Activated naive CD8-positive, alpha-beta T cell treated with anti-CD3 and anti-CD28 coated beads, Interleukin-2, amount 50 U/mL, for 24 hours (primary cell): Measurements from ENCODE around the gene AMPH.

Experiments used
- ATAC-seq: fragments of 150-1000 bp; cut with Tn5 transposase; one replicate; pipeline ENCODE4 v1.10.0; 2021
- DNase-seq: peaks from one replicate; pipeline ENCODE4 v3.0.0; 2021
- H3K27ac Mint-ChIP-seq: one replicate; pipeline ENCODE4 v1.8.0; 2021; ENCODE audit warnings: mild to moderate bottlenecking, mixed read lengths
- H3K27me3 Mint-ChIP-seq: one replicate; pipeline ENCODE4 v1.8.0; 2021; ENCODE audit warnings: mixed read lengths
- H3K36me3 Mint-ChIP-seq: one replicate; pipeline ENCODE4 v1.8.0; 2021; ENCODE audit warnings: low read depth, mixed read lengths
- H3K4me1 Mint-ChIP-seq: one replicate; pipeline ENCODE4 v1.8.0; 2021; ENCODE audit warnings: mixed read lengths
- H3K4me3 Mint-ChIP-seq: one replicate; pipeline ENCODE4 v1.8.0; 2021; ENCODE audit warnings: mild to moderate bottlenecking, moderate library complexity, mixed read lengths
- H3K9me3 Mint-ChIP-seq: one replicate; pipeline ENCODE4 v1.8.0; 2021; ENCODE audit warnings: mixed read lengths

The AMPH gene

DNA sequence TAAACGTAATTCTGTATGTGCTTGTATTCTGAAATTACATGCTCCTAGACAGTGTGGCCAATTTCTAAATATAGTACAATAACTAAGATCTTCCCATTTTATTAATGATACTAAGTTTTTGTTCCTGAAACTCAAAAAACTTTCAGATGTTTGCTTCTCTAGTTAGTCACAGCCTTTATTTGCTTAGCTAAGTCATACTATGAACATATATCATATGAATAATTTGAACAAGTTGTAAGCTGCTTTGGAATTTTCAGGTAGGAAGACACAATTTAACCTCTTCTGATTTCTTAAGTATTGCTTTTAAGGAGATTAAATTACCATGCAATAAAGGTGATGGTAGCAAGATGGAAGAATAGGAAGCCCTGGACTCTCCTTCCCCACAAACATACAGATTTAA is 148.7 kb downstream of the AMPH start:
- H3K9me3 Mint-ChIP-seq: peaks cover 21% of the 10 kb centered on the region
- H3K4me3 Mint-ChIP-seq: no peak overlapping the region
- no peak overlapping the region for H3K27ac Mint-ChIP-seq
- ATAC-seq (no peak), DNase-seq (no peak)
- peaks cover 5% of the 10 kb centered on the region for H3K36me3 Mint-ChIP-seq
- H3K4me1 Mint-ChIP-seq: no peaks in the 10 kb centered on the region
- H3K27me3 Mint-ChIP-seq: peaks cover 12% of the 10 kb centered on the region

DNA sequence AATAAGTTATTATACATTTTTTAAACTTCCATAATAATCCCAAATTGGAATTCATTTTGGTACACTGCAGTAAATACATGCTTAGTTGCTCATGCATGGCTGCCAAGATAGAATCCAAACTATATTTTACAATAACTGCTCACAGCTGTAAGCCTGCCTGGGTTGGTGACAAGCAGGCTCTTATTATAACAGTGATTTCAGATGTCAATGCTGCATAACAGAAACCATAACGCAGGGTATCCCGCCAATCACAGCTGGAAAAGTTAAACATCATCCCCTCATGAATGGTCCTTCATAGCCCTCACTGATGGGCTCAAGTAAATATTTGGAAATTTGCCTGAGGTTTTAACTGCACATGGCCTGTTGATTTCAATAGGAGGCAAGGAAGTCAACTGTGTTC is 149.8 kb downstream of the AMPH start:
- ATAC-seq (no peak), DNase-seq (no peak)
- peaks cover 5% of the 10 kb centered on the region for H3K36me3 Mint-ChIP-seq
- H3K4me3 Mint-ChIP-seq: no peak overlapping the region
- peaks cover 12% of the 10 kb centered on the region for H3K27me3 Mint-ChIP-seq
- no peaks in the 10 kb centered on the region for H3K4me1 Mint-ChIP-seq
- no peak overlapping the region for H3K27ac Mint-ChIP-seq
- H3K9me3 Mint-ChIP-seq: peaks cover 22% of the 10 kb centered on the region

DNA sequence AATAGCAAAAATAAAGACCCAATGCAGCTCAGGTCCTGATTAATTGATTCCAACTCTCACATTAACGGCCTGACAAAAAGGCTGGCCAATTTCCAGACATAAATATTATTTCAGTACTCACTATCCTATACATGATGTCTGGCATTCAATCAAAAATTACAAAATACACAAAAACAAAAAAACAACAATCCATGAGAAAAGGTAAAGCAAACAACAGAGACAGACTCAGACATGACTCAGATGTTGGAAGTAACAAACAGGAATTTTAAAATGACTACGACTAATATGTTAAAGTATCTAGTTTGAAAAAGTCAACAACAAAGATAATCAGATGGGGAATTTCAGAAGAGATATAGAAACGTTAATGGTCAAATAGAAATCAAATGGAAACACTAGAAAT is 152.8 kb downstream of the AMPH start:
- no peak for ATAC-seq
- no peaks in the 10 kb centered on the region for H3K36me3 Mint-ChIP-seq
- H3K27ac Mint-ChIP-seq: no peak overlapping the region
- H3K4me3 Mint-ChIP-seq: no peak overlapping the region
- no peaks in the 10 kb centered on the region for H3K4me1 Mint-ChIP-seq
- DNase-seq: no peak
- peaks cover 3% of the 10 kb centered on the region for H3K27me3 Mint-ChIP-seq
- peaks cover 12% of the 10 kb centered on the region for H3K9me3 Mint-ChIP-seq

DNA sequence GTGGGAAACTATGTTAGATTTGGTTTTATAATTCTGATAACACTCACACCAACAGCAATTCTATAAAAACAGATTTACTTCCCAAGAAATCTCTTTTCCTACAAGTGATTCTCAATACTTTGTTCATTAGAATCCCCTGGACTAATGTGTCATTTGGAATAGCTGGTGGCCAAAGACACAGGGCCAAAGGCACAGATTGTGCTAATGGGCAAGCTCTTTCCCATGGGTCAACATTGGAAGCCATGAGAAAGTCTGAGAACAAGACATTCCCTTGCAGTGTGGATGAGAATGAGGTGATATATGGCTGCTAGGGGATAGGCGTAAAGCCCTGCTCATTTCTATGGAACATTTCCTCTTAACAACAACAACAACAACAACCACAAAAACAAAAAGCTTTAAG is 153.8 kb downstream of the AMPH start:
- peaks cover 3% of the 10 kb centered on the region for H3K27me3 Mint-ChIP-seq
- H3K4me3 Mint-ChIP-seq: no peak overlapping the region
- peaks cover 12% of the 10 kb centered on the region for H3K9me3 Mint-ChIP-seq
- H3K4me1 Mint-ChIP-seq: no peaks in the 10 kb centered on the region
- no peaks in the 10 kb centered on the region for H3K36me3 Mint-ChIP-seq
- DNase-seq (no peak), ATAC-seq (no peak)
- H3K27ac Mint-ChIP-seq: no peak overlapping the region

DNA sequence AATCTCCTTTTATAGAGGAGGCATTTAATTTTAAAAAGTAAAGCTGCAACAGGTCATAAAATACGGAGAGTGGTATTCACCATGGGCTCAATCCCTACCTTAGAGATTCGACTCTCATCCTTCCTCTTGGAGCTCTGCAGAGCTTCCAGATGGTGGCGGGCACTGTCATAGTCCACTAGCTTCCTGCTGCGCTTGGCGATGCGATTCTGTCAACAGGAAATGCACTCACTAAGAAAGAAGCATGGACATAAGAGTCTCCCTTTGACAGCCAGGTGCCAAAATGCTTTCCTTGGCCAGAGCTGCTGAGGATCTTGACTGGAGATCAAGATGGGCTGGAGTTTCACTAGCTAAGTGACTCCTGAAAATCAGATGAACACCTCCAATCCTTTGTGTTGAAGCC is 154.4 kb downstream of the AMPH start:
- Mint-ChIP-seq H3K9me3 (peaks cover 12% of the 10 kb centered on the region), H3K4me3 (no peak overlapping the region), H3K27me3 (peaks cover 3% of the 10 kb centered on the region), H3K27ac (no peak overlapping the region), H3K36me3 (no peaks in the 10 kb centered on the region), H3K4me1 (no peaks in the 10 kb centered on the region)
- no peak for ATAC-seq
- DNase-seq: no peak

DNA sequence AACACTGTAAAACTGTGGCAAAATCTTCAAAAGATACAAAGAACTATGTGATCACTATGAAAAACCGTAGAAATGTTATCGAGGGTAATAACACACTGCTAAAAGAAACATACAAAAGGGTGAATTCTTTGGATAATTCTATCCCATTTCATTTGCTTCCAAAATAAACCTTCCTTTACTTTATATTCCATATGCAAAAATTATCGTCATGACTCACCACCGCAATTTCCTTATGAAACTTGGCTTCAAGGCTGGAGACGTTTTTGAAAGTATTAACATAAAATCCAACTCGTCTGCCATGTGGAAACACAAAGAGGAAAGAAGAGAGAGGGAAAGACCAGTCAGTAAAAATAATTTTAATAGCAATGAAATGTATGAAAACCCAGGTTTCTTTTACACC is 165.2 kb downstream of the AMPH start:
- Mint-ChIP-seq H3K4me1 (peaks cover 20% of the 10 kb centered on the region), H3K9me3 (no peaks in the 10 kb centered on the region), H3K36me3 (no peaks in the 10 kb centered on the region), H3K27me3 (no peaks in the 10 kb centered on the region), H3K27ac (no peak overlapping the region), H3K4me3 (no peak overlapping the region)
- DNase-seq: no peak
- no peak for ATAC-seq

DNA sequence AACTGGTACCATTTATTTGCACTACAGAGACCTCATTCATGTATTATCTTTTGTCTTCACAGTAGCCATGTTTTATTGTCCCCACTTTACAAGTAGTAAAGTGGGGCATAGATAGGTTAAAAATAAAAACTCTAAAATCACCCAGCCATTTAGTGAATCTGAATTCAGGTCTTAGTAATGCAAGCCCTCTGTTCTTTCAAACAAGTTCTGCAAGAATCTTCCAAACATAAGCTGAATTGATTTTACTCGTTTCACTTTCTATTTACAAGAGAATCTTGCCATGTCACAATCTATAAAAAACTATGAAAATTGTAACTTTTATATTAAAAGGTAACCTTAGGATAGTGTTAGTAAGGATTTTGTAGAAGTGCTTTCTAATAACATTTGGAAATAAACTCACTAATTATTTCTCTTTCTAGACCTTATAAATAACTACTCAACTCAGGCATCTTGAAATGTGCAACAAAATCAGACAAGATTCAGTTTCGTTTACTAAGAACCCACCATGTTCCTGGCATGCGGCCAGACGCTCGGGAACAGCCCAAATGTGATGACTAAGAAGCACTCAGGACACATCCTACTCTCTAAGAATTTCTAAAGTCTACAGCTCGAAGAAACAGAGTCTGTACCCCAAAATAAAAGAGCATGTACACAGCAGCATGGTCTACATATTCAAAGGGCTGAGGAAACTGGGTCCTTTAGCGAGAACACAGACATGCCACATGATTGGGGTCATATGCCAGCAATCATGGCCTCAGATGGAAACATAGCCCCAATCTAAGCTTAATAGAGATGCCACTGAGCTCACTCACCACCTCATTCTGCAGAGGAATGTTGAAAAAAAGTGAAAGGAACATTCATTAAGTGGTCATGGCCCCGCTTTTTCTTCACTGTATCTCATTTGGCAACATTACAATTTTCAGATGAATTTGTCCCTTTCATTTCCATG is 167.6 kb downstream of the AMPH start:
- Mint-ChIP-seq H3K4me3 (peak overlapping the region; percentile 63), H3K9me3 (no peaks in the 10 kb centered on the region), H3K4me1 (peaks cover 20% of the 10 kb centered on the region), H3K27me3 (no peaks in the 10 kb centered on the region), H3K27ac (peak overlapping the region; percentile 71), H3K36me3 (no peaks in the 10 kb centered on the region)
- DNase-seq: peak; percentile 83
- peak; percentile 84 for ATAC-seq

DNA sequence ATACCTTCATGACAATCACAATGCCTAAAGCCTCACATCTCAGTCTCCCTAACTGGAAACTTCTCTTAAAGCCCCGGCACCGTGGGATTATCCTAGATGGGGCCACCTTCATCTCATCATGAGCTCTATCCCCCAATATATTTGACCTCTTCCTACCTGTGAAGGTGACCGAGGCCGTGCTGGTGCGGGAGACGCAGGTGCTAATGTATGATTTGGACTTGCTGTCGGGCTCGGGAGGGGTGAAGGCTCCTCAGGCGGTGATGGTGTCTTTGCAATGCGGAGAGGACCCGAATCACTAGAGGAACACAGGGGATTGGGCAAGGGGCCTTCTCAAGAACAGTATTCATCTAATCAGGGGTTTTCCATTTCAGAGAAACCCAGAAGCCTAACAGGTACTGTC is 168.4 kb downstream of the AMPH start:
- H3K36me3 Mint-ChIP-seq: no peaks in the 10 kb centered on the region
- DNase-seq: no peak
- peak overlapping the region; percentile 63 for H3K4me3 Mint-ChIP-seq
- H3K9me3 Mint-ChIP-seq: peaks cover 4% of the 10 kb centered on the region
- ATAC-seq: no peak
- no peaks in the 10 kb centered on the region for H3K27me3 Mint-ChIP-seq
- H3K4me1 Mint-ChIP-seq: peaks cover 20% of the 10 kb centered on the region
- no peak overlapping the region for H3K27ac Mint-ChIP-seq

DNA sequence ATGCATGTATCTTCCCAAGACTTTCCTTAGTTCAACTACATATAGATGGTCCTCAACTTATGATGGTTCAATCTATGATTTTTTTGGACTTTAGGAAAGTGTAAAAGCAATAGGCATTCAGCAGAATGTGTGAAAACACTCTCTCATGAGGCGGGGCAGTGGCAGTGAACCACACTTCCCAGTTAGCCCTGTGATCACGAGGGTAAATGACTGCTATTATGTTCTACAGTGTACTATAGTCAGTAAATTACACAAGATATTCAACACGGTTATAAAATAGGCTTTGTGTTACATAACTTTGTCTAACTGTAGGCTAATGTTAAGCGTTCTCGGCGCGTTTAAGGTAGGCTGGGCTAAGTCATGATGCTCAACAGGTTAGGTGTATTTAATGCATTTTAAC is 169.3 kb downstream of the AMPH start:
- peaks cover 1% of the 10 kb centered on the region for H3K27me3 Mint-ChIP-seq
- H3K4me1 Mint-ChIP-seq: peaks cover 20% of the 10 kb centered on the region
- DNase-seq (no peak), ATAC-seq (no peak)
- H3K9me3 Mint-ChIP-seq: peaks cover 10% of the 10 kb centered on the region
- no peak overlapping the region for H3K27ac Mint-ChIP-seq
- no peak overlapping the region for H3K4me3 Mint-ChIP-seq
- no peaks in the 10 kb centered on the region for H3K36me3 Mint-ChIP-seq

DNA sequence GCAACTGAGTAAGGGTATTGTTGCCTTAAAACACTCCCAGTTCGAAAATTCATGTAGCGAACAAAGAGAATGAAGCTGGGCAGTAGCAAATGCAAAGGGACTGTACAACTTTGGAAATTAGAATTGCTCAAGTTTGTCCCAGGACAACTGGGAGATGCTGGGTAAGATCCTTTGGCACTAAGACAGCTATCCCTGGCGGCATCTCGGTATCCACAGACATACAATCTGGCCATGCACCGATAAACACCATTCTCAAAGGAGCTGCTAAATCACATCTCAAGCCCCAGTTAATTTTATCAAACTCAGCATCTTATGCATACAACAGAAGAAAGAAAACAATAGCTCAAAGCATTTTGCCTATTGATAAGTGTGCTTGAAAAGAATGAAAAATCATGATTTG is 177.3 kb downstream of the AMPH start:
- Mint-ChIP-seq H3K36me3 (no peaks in the 10 kb centered on the region), H3K27me3 (peaks cover 2% of the 10 kb centered on the region), H3K4me3 (no peak overlapping the region), H3K27ac (no peak overlapping the region), H3K9me3 (peaks cover 12% of the 10 kb centered on the region), H3K4me1 (no peaks in the 10 kb centered on the region)
- ATAC-seq (no peak), DNase-seq (no peak)

DNA sequence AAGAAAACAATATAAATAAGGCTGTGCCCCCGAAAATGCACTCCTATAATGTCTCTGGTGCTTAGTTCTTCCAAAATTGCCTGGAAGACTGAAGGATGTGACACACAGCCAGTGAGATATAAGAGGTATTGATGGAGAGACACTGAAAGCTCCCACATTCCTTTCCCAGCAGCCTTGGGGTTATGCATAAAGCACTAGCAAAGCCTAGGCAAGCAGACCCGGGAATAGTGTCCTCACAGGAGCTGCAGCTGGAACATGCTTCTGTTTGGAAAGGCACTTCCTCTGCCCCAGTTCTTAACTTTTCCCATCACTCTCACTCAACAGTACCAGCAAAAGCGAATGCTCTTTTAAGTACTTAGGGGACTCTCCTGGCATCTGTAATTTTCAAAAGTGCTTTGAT is 178.0 kb downstream of the AMPH start:
- Mint-ChIP-seq H3K4me1 (peaks cover 4% of the 10 kb centered on the region), H3K27me3 (peaks cover 2% of the 10 kb centered on the region), H3K9me3 (peaks cover 10% of the 10 kb centered on the region), H3K36me3 (no peaks in the 10 kb centered on the region), H3K27ac (no peak overlapping the region), H3K4me3 (no peak overlapping the region)
- ATAC-seq (no peak), DNase-seq (no peak)

DNA sequence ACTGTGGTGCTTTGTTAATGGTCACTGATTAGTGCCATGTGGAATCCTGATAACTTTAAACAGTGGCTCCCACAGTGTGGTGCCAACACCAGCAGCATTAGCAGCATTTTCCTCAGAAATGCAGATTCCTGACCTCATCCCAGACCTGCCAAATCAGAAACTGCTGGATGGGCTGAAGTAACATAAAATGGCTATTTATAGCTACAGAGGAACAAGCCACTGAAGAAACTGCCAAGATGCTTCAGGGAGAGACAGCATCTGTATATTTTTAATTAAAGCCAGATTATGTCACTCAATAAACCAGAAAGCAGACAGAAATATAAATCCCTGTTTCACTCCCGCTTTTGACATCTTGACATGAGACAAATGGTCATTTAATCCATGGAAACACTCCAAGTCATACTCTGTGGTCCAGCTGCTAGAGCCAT is 178.5 kb downstream of the AMPH start:
- no peak overlapping the region for H3K27ac Mint-ChIP-seq
- H3K27me3 Mint-ChIP-seq: peaks cover 2% of the 10 kb centered on the region
- no peak for DNase-seq
- H3K36me3 Mint-ChIP-seq: no peaks in the 10 kb centered on the region
- H3K4me1 Mint-ChIP-seq: peaks cover 4% of the 10 kb centered on the region
- no peak overlapping the region for H3K4me3 Mint-ChIP-seq
- H3K9me3 Mint-ChIP-seq: peaks cover 8% of the 10 kb centered on the region
- ATAC-seq: no peak

DNA sequence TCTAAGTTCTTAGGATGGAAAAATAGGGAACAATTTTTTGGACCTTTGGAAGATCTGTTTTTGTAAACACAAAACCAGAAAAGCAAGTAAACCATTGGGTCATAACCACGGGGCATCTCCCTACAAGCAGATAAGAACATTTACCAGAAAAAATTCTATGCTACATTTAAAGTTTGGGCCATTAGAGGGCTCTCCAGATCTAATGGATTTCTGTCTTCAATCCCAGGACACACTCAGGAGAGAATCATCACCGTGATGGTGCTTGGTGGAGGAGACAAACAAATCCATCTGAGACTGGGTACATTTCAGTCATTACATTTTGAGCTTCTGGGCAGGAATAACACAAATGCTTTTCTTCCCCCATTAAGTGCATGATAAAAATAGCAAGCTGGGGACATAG is 179.3 kb downstream of the AMPH start:
- Mint-ChIP-seq H3K4me1 (peaks cover 4% of the 10 kb centered on the region), H3K4me3 (no peak overlapping the region), H3K27me3 (no peaks in the 10 kb centered on the region), H3K36me3 (no peaks in the 10 kb centered on the region), H3K9me3 (peaks cover 2% of the 10 kb centered on the region), H3K27ac (no peak overlapping the region)
- DNase-seq: no peak
- no peak for ATAC-seq

DNA sequence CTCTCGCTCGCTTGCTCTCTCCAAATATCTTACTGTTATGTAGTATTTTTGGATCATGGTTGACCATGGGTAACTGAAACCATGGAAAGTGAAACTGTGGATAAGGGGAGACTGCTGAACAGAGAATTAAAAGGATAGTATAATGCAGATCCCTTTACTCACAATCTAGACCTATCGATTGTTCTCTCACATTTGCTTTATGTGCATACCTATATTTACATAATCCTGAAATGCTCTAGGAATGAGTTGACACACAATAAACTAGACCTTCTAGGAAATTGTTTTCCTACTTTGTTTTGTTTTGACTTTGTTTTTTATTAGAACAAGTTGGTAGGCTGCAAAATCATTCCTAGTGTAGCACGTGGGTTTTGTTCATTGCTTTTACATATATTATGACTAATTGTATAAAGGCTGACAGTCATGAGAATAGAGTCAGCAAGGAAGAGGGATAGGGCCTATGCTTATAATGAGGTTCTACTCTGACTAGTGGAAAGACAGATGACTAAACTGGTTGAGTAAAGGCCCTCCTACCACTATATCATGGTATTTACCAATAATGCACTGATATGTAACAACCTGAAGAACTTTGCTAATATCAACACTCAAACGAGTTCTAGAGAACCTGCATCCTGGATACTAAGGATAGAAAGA is 182.5 kb downstream of the AMPH start:
- H3K4me3 Mint-ChIP-seq: no peak overlapping the region
- no peaks in the 10 kb centered on the region for H3K9me3 Mint-ChIP-seq
- no peak overlapping the region for H3K27ac Mint-ChIP-seq
- H3K4me1 Mint-ChIP-seq: peaks cover 4% of the 10 kb centered on the region
- ATAC-seq (peak; percentile 86), DNase-seq (no peak)
- H3K36me3 Mint-ChIP-seq: no peaks in the 10 kb centered on the region
- no peaks in the 10 kb centered on the region for H3K27me3 Mint-ChIP-seq

DNA sequence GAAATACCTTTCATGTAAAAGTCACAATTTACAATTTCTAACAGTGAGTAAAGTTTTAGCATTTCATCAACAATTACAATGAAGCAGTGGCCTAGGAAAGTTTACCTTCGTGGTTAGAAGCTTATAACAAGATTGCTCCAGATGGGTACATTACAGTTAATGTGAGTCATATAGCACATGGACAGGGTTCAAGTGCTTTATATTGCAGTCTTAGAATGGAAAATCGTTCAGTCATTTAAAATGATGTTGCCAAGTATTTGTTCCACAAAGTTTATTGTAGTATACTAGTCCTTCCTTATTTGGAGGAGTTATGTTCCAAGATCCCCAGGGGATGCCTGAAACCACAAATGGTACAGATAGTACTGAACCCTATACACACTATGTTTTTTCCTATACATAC is 183.1 kb downstream of the AMPH start:
- H3K9me3 Mint-ChIP-seq: no peaks in the 10 kb centered on the region
- ATAC-seq (no peak), DNase-seq (no peak)
- H3K36me3 Mint-ChIP-seq: no peaks in the 10 kb centered on the region
- peaks cover 4% of the 10 kb centered on the region for H3K4me1 Mint-ChIP-seq
- no peaks in the 10 kb centered on the region for H3K27me3 Mint-ChIP-seq
- no peak overlapping the region for H3K27ac Mint-ChIP-seq
- H3K4me3 Mint-ChIP-seq: no peak overlapping the region
